Tibial artery (tissue), 4 donors: Measurements from ENCODE around the gene GRM8.

ENCODE experiments used
- DNase-seq, 2 donors: peaks; one replicate each; pipeline ENCODE4 v3.0.0-alpha.2; 2019
- H3K27ac ChIP-seq, 2 donors: fragments of 200-600 bp; sonication (generic) in 1 of 2; 1 replicate in 1 of 2; 2 replicates in 1 of 2; pipeline ENCODE4 v1.5.1; 2018 to 2019; ENCODE audit warnings: mild to moderate bottlenecking in 1 of 2
- H3K27me3 ChIP-seq, 2 donors: fragments of 200-600 bp; sonication (generic) in 1 of 2; one replicate each; pipeline versions ENCODE4 v1.5.1 to v1.6.0; 2016 to 2019
- H3K36me3 ChIP-seq, 3 donors: fragments of 200-600 bp; sonication (generic) in 2 of 3; one replicate each; pipeline ENCODE4 v1.5.1; 2016 to 2019; ENCODE audit warnings: mild to moderate bottlenecking in 2 of 3
- H3K4me1 ChIP-seq, 4 donors: fragments of 200-600 bp; sonication (generic) in 2 of 4; 1 replicate in 3 of 4; 2 replicates in 1 of 4; pipeline ENCODE4 v1.5.1; 2016 to 2019
- H3K4me3 ChIP-seq, 2 donors: fragments of 200-600 bp; sonication (generic) in 1 of 2; 1 replicate in 1 of 2; 2 replicates in 1 of 2; pipeline ENCODE4 v1.5.1; 2018 to 2019; ENCODE audit warnings: mild to moderate bottlenecking in 2 of 2
- H3K9me3 ChIP-seq, 3 donors: fragments of 200-600 bp; sonication (generic) in 1 of 3; one replicate each; pipeline ENCODE4 v1.5.1; 2016 to 2019
- CTCF ChIP-seq, 2 experiments: fragments of 200-600 bp in 1 of 2; fragments of 450-650 bp in 1 of 2; IDR thresholded peaks; one replicate each; pipeline ENCODE4 v1.5.1; 2017 to 2019; ENCODE audit warnings: antibody characterized with exemption in 2 of 2, mild to moderate bottlenecking in 1 of 2, moderate library complexity in 1 of 2
- intact Hi-C: fragments of 100-400 bp; cut with DNase I; formaldehyde crosslinking; loops from one replicate; pipeline ENCODE4 v1.15.0; 2023; ENCODE audit warnings: low total_unique reads

Gene GRM8

DNA sequence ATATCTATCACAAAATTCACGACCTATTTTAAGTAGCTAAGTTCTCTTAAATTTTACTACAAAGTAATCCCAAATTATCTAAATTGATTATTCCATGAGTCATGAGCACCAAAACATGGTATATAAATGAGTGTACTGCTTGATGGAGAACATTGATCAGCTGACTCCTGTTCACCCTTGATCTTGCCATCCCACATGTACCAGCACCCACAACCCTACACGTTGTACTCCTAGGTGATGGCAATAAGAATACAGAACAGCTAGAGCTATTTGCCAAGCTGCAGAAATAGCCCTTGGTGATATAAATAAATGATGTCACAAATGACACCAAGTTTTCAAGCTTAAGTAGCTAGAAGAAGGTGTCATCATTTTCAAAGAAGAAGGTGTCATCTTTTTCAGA is 235.5 kb downstream of the GRM8 start:
- intact Hi-C loops, result no loop called here

GRCh38 chr7:127000725-127001124 is 252.0 kb downstream of the GRM8 start:
- no peak overlapping the region for H3K27ac ChIP-seq
- intact Hi-C loops, result no loop called here
- no peaks in the 10 kb centered on the region for H3K36me3 ChIP-seq
- DNase-seq, result no peak
- no peak overlapping the region for H3K4me3 ChIP-seq
- H3K9me3 ChIP-seq, result no peaks in the 10 kb centered on the region
- no peaks in the 10 kb centered on the region for H3K4me1 ChIP-seq
- no peaks in the 10 kb centered on the region for H3K27me3 ChIP-seq
- no peak for TF ChIP-seq CTCF (IDR thresholded peaks at IDR 0.05)

More for the DNA sequence above, 235.5 kb downstream of the GRM8 start:
- no peak overlapping the region for H3K4me3 ChIP-seq
- no peaks in the 10 kb centered on the region for H3K4me1 ChIP-seq
- H3K27ac ChIP-seq, result no peak overlapping the region
- no peaks in the 10 kb centered on the region for H3K36me3 ChIP-seq
- H3K27me3 ChIP-seq, result no peaks in the 10 kb centered on the region
- DNase-seq, result no peak
- no peak for TF ChIP-seq CTCF (IDR thresholded peaks at IDR 0.05)
- H3K9me3 ChIP-seq, result no peaks in the 10 kb centered on the region

DNA sequence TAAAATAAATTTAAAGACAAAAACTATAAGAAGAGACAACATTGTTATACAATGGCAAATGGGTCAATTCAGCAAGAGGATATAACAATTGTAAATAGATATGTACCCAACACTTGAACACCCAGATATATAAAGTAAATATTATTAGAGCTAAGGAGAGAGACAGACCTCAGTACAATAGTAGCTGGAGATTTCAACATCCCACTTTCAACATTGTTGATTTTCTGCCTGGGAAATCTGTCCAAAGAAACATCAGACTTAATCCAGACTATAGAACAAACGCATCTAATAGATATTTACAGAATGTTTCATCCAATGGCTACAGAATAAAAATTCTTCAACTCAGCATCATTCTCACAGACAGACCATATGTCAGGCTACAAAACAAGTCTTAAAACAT is 256.1 kb downstream of the GRM8 start:
- intact Hi-C loops, result no loop called here
- no peak for DNase-seq
- no peak overlapping the region for H3K4me3 ChIP-seq
- no peaks in the 10 kb centered on the region for H3K36me3 ChIP-seq
- no peaks in the 10 kb centered on the region for H3K4me1 ChIP-seq
- H3K9me3 ChIP-seq, result no peaks in the 10 kb centered on the region
- H3K27ac ChIP-seq, result no peak overlapping the region
- no peaks in the 10 kb centered on the region for H3K27me3 ChIP-seq
- TF ChIP-seq CTCF (IDR thresholded peaks at IDR 0.05), result no peak

- Histone ChIP-seq H3K36me3 (no peaks in the 10 kb centered on the region), H3K9me3 (no peaks in the 10 kb centered on the region), H3K4me1 (no peaks in the 10 kb centered on the region), H3K27me3 (no peaks in the 10 kb centered on the region), H3K4me3 (no peak overlapping the region), H3K27ac (no peak overlapping the region)
- intact Hi-C loops, result no loop called here
- no peak for TF ChIP-seq CTCF (IDR thresholded peaks at IDR 0.05)
- DNase-seq, result no peak
Observed at GRCh38 chr7:126993626-126994213, 259.0 kb downstream of the GRM8 start.

- intact Hi-C loops, result no loop called here
- no peak for TF ChIP-seq CTCF (IDR thresholded peaks at IDR 0.05)
- no peak for DNase-seq
- H3K27ac ChIP-seq, result no peak overlapping the region
- no peaks in the 10 kb centered on the region for H3K36me3 ChIP-seq
- H3K9me3 ChIP-seq, result no peaks in the 10 kb centered on the region
- H3K4me1 ChIP-seq, result no peaks in the 10 kb centered on the region
- H3K4me3 ChIP-seq, result no peak overlapping the region
- no peaks in the 10 kb centered on the region for H3K27me3 ChIP-seq
Observed at GRCh38 chr7:126988022-126988421, 264.7 kb downstream of the GRM8 start.

DNA sequence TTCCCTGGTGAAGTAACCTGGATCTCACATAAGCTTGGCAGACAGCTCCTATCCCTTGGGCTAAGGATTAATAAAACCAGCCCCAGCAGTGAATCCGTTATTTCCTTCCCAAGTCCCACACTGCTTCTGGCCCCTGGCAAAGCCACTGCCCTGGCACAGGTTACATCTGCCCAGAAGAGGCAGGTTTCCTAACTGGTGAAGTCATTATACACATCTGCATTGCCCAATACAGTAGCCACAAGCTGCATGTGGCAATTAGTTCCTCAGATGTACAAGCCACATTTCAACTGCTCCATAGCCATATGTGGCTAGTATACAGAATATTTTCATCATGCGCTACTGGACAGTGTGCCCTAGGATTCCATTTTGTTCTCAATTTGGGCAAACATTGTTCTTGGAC is 273.0 kb downstream of the GRM8 start:
- Histone ChIP-seq H3K9me3 (no peaks in the 10 kb centered on the region), H3K4me3 (no peak overlapping the region), H3K27ac (no peak overlapping the region), H3K36me3 (no peaks in the 10 kb centered on the region), H3K4me1 (no peaks in the 10 kb centered on the region), H3K27me3 (no peaks in the 10 kb centered on the region)
- no peak for DNase-seq
- TF ChIP-seq CTCF (IDR thresholded peaks at IDR 0.05), result no peak
- intact Hi-C loops, result no loop called here
